Bronchial epithelial cell (primary cell): Measurements from ENCODE around the gene ERCC6. TPM values are rescaled to one million over a fixed set of nuclear protein-coding genes. Genes with fewer than 3 reads are reported as not detected.

Experiments
- DNase-seq: peaks from one replicate; pipeline ENCODE4 v3.0.0-alpha.2; 2010; ENCODE audit warnings: low read depth
- FAIRE-seq: peaks from 2 replicates; lab custom pipeline; 2011; peaks lifted over from hg19 to GRCh38; lab: Jason Lieb, UNC
- H3K27me3 ChIP-seq: 2 replicates; pipeline ENCODE4 v1.5.1; 2011; ENCODE audit warnings: low read length; ENCODE audit not compliant: control insufficient read depth, insufficient read depth
- H3K36me3 ChIP-seq: 2 replicates; pipeline ENCODE4 v1.5.1; 2011; ENCODE audit warnings: low read length; ENCODE audit not compliant: control insufficient read depth, insufficient read depth
- H3K4me3 ChIP-seq: 2 replicates; pipeline ENCODE4 v1.5.1; 2011; ENCODE audit warnings: mild to moderate bottlenecking, low read depth, low read length, control low read depth
- CTCF ChIP-seq: IDR thresholded peaks from 2 replicates; pipeline ENCODE4 v1.5.1; 2011; ENCODE audit warnings: mild to moderate bottlenecking, moderate library complexity, low read length, control low read depth, inconsistent platforms; ENCODE audit not compliant: insufficient read depth, severe bottlenecking
- total RNA-seq: library from RNA; depleted of rRNA; stranded (reverse); fragments of >200 nt; gene quantifications from 2 replicates; pipeline ENCODE4 v1.2.1, GENCODE V29; 2014

The ERCC6 gene
- total RNA-seq, 1 donor from 2014 or later, result 19.2 TPM

- Histone ChIP-seq H3K36me3 (peaks cover 11% of the 10 kb centered on the region), H3K27me3 (no peaks in the 10 kb centered on the region), H3K4me3 (no peak overlapping the region)
- no peak for FAIRE-seq
- TF ChIP-seq CTCF, result no peak
- DNase-seq, result peak; percentile 56
Measured at GRCh38 chr10:49534670-49535381, 4.1 kb downstream of the ERCC6 start.

GRCh38 chr10:49532461-49532860 lies 6.5 kb downstream of the ERCC6 start:
- peaks cover 16% of the 10 kb centered on the region for H3K36me3 ChIP-seq
- no peaks in the 10 kb centered on the region for H3K27me3 ChIP-seq
- no peak overlapping the region for H3K4me3 ChIP-seq
- no peak for TF ChIP-seq CTCF
- FAIRE-seq, result no peak
- DNase-seq, result no peak

- Histone ChIP-seq H3K27me3 (no peaks in the 10 kb centered on the region), H3K36me3 (peaks cover 19% of the 10 kb centered on the region), H3K4me3 (no peak overlapping the region)
- FAIRE-seq, result no peak
- TF ChIP-seq CTCF, result no peak
- DNase-seq, result no peak
Measured at GRCh38 chr10:49528977-49529506, 9.9 kb downstream of the ERCC6 start.

- peaks cover 19% of the 10 kb centered on the region for H3K36me3 ChIP-seq
- DNase-seq, result no peak
- H3K27me3 ChIP-seq, result no peaks in the 10 kb centered on the region
- no peak for TF ChIP-seq CTCF
- no peak for FAIRE-seq
- H3K4me3 ChIP-seq, result no peak overlapping the region
Measured at GRCh38 chr10:49527850-49528249, 11.1 kb downstream of the ERCC6 start.

- H3K4me3 ChIP-seq, result no peak overlapping the region
- no peak for DNase-seq
- no peaks in the 10 kb centered on the region for H3K27me3 ChIP-seq
- no peak for FAIRE-seq
- no peak for TF ChIP-seq CTCF
- peaks cover 13% of the 10 kb centered on the region for H3K36me3 ChIP-seq
Measured at GRCh38 chr10:49527061-49527460, 11.9 kb downstream of the ERCC6 start.
